Neutrophil (primary cell): Measurements from ENCODE around the gene CD8B.

ENCODE experiments used
- H3K27ac ChIP-seq: fragments of 200-600 bp; sonication (generic); 2 replicates; pipeline ENCODE4 v1.5.1; 2016; ENCODE audit warnings: mild to moderate bottlenecking, moderate library complexity
- H3K27me3 ChIP-seq: fragments of 200-600 bp; sonication (generic); 2 replicates; pipeline ENCODE4 v1.6.0; 2016; ENCODE audit warnings: mild to moderate bottlenecking
- H3K36me3 ChIP-seq: fragments of 200-600 bp; sonication (generic); 2 replicates; pipeline ENCODE4 v1.5.1; 2017
- H3K4me1 ChIP-seq, 2 experiments: fragments of 200-600 bp in 1 of 2; sonication (generic) in 1 of 2; 1 replicate in 1 of 2; 2 replicates in 1 of 2; pipeline versions ENCODE4 v1.5.1 to v1.6.1; 2013 to 2016; ENCODE audit warnings: low read depth in 1 of 2, low read length in 1 of 2, mild to moderate bottlenecking in 1 of 2, moderate library complexity in 1 of 2; ENCODE audit not compliant: control insufficient read depth in 1 of 2, insufficient read depth in 1 of 2
- H3K4me3 ChIP-seq, 2 experiments: fragments of 200-600 bp in 1 of 2; sonication (generic) in 1 of 2; 1 replicate in 1 of 2; 2 replicates in 1 of 2; pipeline ENCODE4 v1.5.1; 2013 to 2016; ENCODE audit warnings: low read depth in 1 of 2, low read length in 1 of 2, mild to moderate bottlenecking in 1 of 2, moderate library complexity in 1 of 2
- H3K9me3 ChIP-seq: fragments of 200-600 bp; sonication (generic); 2 replicates; pipeline ENCODE4 v1.5.1; 2016
- CTCF ChIP-seq: fragments of 200-600 bp; sonication (generic); IDR thresholded peaks from 2 replicates; pipeline ENCODE4 v1.5.1; 2016; ENCODE audit warnings: antibody characterized with exemption

CD8B gene

GRCh38 chr2:86787736-86788135 lies 74.0 kb downstream of the CD8B start:
- Histone ChIP-seq H3K36me3 (no peaks in the 10 kb centered on the region), H3K9me3 (no peaks in the 10 kb centered on the region), H3K27ac (no peak overlapping the region), H3K4me3 (no peak overlapping the region), H3K4me1 (peaks cover 14 to 22% of the 10 kb centered on the region in 2 experiments), H3K27me3 (peaks cover 96% of the 10 kb centered on the region)
- no peak for TF ChIP-seq CTCF

GRCh38 chr2:86786001-86786536 lies 75.6 kb downstream of the CD8B start:
- H3K27me3 ChIP-seq: peaks cover 92% of the 10 kb centered on the region
- no peak for TF ChIP-seq CTCF
- H3K27ac ChIP-seq: no peak overlapping the region
- H3K4me1 ChIP-seq: peaks cover 15 to 20% of the 10 kb centered on the region in 2 experiments
- H3K36me3 ChIP-seq: no peaks in the 10 kb centered on the region
- H3K4me3 ChIP-seq: no peak overlapping the region
- H3K9me3 ChIP-seq: no peaks in the 10 kb centered on the region

- H3K36me3 ChIP-seq: no peaks in the 10 kb centered on the region
- no peak for TF ChIP-seq CTCF
- H3K27me3 ChIP-seq: peaks cover 87% of the 10 kb centered on the region
- no peak overlapping the region for H3K4me3 ChIP-seq
- H3K9me3 ChIP-seq: no peaks in the 10 kb centered on the region
- no peak overlapping the region for H3K27ac ChIP-seq
- H3K4me1 ChIP-seq: peaks cover 11 to 14% of the 10 kb centered on the region in 2 experiments
Measured at GRCh38 chr2:86785456-86785855, 76.2 kb downstream of the CD8B start.

GRCh38 chr2:86783615-86784339 lies 77.9 kb downstream of the CD8B start:
- no peak overlapping the region for H3K27ac ChIP-seq
- no peaks in the 10 kb centered on the region for H3K9me3 ChIP-seq
- H3K4me3 ChIP-seq: no peak overlapping the region
- peaks cover 4% of the 10 kb centered on the region in 2 experiments for H3K4me1 ChIP-seq
- H3K36me3 ChIP-seq: no peaks in the 10 kb centered on the region
- H3K27me3 ChIP-seq: peaks cover 70% of the 10 kb centered on the region
- no peak for TF ChIP-seq CTCF

- Histone ChIP-seq H3K9me3 (no peaks in the 10 kb centered on the region), H3K27me3 (peaks cover 60% of the 10 kb centered on the region), H3K4me3 (no peak overlapping the region), H3K4me1 (peaks cover 4% of the 10 kb centered on the region in 2 experiments), H3K27ac (no peak overlapping the region), H3K36me3 (no peaks in the 10 kb centered on the region)
- no peak for TF ChIP-seq CTCF
Measured at GRCh38 chr2:86782748-86783147, 78.9 kb downstream of the CD8B start.
